Fibroblast of pulmonary artery (primary cell): ENCODE results near the gene CFAP70.

Experiments
- DNase-seq: peaks from one replicate; pipeline ENCODE4 v3.0.0-alpha.2; 2010; ENCODE audit warnings: low read depth
- H3K4me3 ChIP-seq: replicated peaks from 2 replicates; pipeline ENCODE4 v1.5.1; 2011; ENCODE audit warnings: low read depth, mild to moderate bottlenecking, control low read depth, low read length, moderate library complexity
- CTCF ChIP-seq: IDR thresholded peaks from 2 replicates; pipeline ENCODE4 v1.5.1; 2011; ENCODE audit warnings: mild to moderate bottlenecking, control low read depth, low read length, inconsistent platforms; ENCODE audit errors: missing control alignments

CFAP70 gene

GRCh38 chr10:73229567-73229966 lies 129.1 kb downstream of the CFAP70 start:
- TF ChIP-seq CTCF, result no peak
- H3K4me3 ChIP-seq, result no peak overlapping the region

GRCh38 chr10:73228247-73228646 lies 130.4 kb downstream of the CFAP70 start:
- TF ChIP-seq CTCF, result no peak
- H3K4me3 ChIP-seq, result no peak overlapping the region
- peak; percentile 68 for DNase-seq

More at GRCh38 chr10:73229567-73229966, 129.1 kb downstream of the CFAP70 start:
- DNase-seq, result no peak

- no peak for DNase-seq
- no peak overlapping the region for H3K4me3 ChIP-seq
- no peak for TF ChIP-seq CTCF
These were observed 132.0 kb downstream of the CFAP70 start for GRCh38 chr10:73226663-73227062.

GRCh38 chr10:73225518-73225917 lies 133.1 kb downstream of the CFAP70 start:
- DNase-seq, result no peak
- TF ChIP-seq CTCF, result no peak
- no peak overlapping the region for H3K4me3 ChIP-seq

- H3K4me3 ChIP-seq, result no peak overlapping the region
- no peak for TF ChIP-seq CTCF
These were observed 137.7 kb downstream of the CFAP70 start for GRCh38 chr10:73220989-73221388.

GRCh38 chr10:73219384-73219783 lies 139.3 kb downstream of the CFAP70 start:
- no peak for TF ChIP-seq CTCF
- H3K4me3 ChIP-seq, result no peak overlapping the region
- DNase-seq, result no peak

More at GRCh38 chr10:73220989-73221388, 137.7 kb downstream of the CFAP70 start:
- no peak for DNase-seq

- DNase-seq, result peak; percentile 56
- no peak overlapping the region for H3K4me3 ChIP-seq
- TF ChIP-seq CTCF, result peak; percentile 49
These were observed 140.1 kb downstream of the CFAP70 start for GRCh38 chr10:73218431-73219191.
